Activated gamma-delta T cell (primary cell): ENCODE data around the gene MORN1.
A peak's percentile ranks its signal among the peaks of the same experiment; 100 is the strongest.

Experiments used
- DNase-seq: peaks from one replicate; lab custom pipeline; 2025; lab: John Stamatoyannopoulos, UW

Gene MORN1

GRCh38 chr1:2385606-2386280 lies 5.6 kb downstream of the MORN1 start:
- no peak for DNase-seq

GRCh38 chr1:2384941-2385481 lies 6.3 kb downstream of the MORN1 start:
- DNase-seq = no peak

- DNase-seq = no peak
Measured at GRCh38 chr1:2384130-2384860, 7.1 kb downstream of the MORN1 start.

- no peak for DNase-seq
Measured at GRCh38 chr1:2383576-2383975, 7.8 kb downstream of the MORN1 start.

- no peak for DNase-seq
Measured at GRCh38 chr1:2382621-2383361, 8.6 kb downstream of the MORN1 start.

- peak; percentile 43 for DNase-seq
Measured at GRCh38 chr1:2381741-2382620, 9.4 kb downstream of the MORN1 start.

GRCh38 chr1:2380816-2381591 lies 10.3 kb downstream of the MORN1 start:
- DNase-seq = no peak

GRCh38 chr1:2379733-2380404 lies 11.5 kb downstream of the MORN1 start:
- no peak for DNase-seq

GRCh38 chr1:2378956-2379732 lies 12.2 kb downstream of the MORN1 start:
- DNase-seq = no peak

GRCh38 chr1:2378441-2378851 lies 12.9 kb downstream of the MORN1 start:
- DNase-seq = no peak

- no peak for DNase-seq
Measured at GRCh38 chr1:2377751-2378440, 13.5 kb downstream of the MORN1 start.

- no peak for DNase-seq
Measured at GRCh38 chr1:2376931-2377672, 14.3 kb downstream of the MORN1 start.

- DNase-seq = no peak
Measured at GRCh38 chr1:2376261-2376741, 15.1 kb downstream of the MORN1 start.

- no peak for DNase-seq
Measured at GRCh38 chr1:2375923-2376260, 15.5 kb downstream of the MORN1 start.

GRCh38 chr1:2375246-2375922 lies 16.0 kb downstream of the MORN1 start:
- no peak for DNase-seq

GRCh38 chr1:2374252-2375155 lies 16.9 kb downstream of the MORN1 start:
- DNase-seq = no peak
